HCT116 (cell line): ENCODE measurements around the gene CYP26B1. TPM values are rescaled to one million over a fixed set of nuclear protein-coding genes. Genes with fewer than 3 reads are reported as not detected.

ENCODE experiments used
- ATAC-seq: fragments of 200-7000 bp; cut with Tn5 transposase; 2 replicates; pipeline ENCODE4 v1.9.1; 2020; ENCODE audit warnings: mild to moderate bottlenecking, moderate library complexity
- BruUV-seq: library from RNA; stranded (reverse); fragments of 400-500 nt; replicated peaks from 2 replicates; lab custom pipeline; 2021; lab: Mats Ljungman, UMichigan
- CTCF ChIA-PET: fragments of 300-600 bp; sonication (Branson Sonifier 250); formaldehyde crosslinking; loops from one replicate; lab custom pipeline; 2021; ENCODE audit warnings: antibody characterized with exemption; lab: Charles Lee
- POLR2A ChIA-PET: fragments of 300-600, 350-600 bp; sonication (Branson Sonifier 250); formaldehyde crosslinking; loops from one replicate; lab custom pipeline; 2021; ENCODE audit warnings: antibody characterized with exemption; lab: Charles Lee
- RAD21 ChIA-PET, 2 experiments: fragments of 300-600 bp; sonication (Branson Sonifier 250); formaldehyde crosslinking; loops; one replicate each; lab custom pipeline; 2023; ENCODE audit warnings: low total read pairs in 2 of 2; ENCODE audit not compliant: uncharacterized antibody in 2 of 2, unreplicated experiment in 2 of 2, low non-redundant PET in 1 of 2; lab: Charles Lee
- DNase-seq: peaks from one replicate; pipeline ENCODE4 v3.0.0-alpha.2; 2010; ENCODE audit warnings: low read depth, low spot score
- H2AFZ ChIP-seq: fragments of 200-600 bp; shearing (Covaris generic), sonication (generic); 2 replicates; pipeline ENCODE4 v1.6.1; 2017; ENCODE audit warnings: low read depth, mixed run types, mixed read lengths, antibody characterized with exemption, low read length; ENCODE audit not compliant: poor library complexity, severe bottlenecking
- H3K27ac ChIP-seq: 2 replicates; pipeline ENCODE4 v1.5.1; 2012; ENCODE audit warnings: low read depth, low read length
- H3K27me3 ChIP-seq: fragments of 200-600 bp; sonication (generic); 2 replicates; pipeline ENCODE4 v1.6.1; 2016; ENCODE audit warnings: mixed run types, low read length, mixed read lengths; ENCODE audit not compliant: insufficient read depth
- H3K36me3 ChIP-seq, 2 experiments: fragments of 200-500 bp in 1 of 2; fragments of 200-600 bp in 1 of 2; sonication (Bioruptor generic) in 1 of 2; sonication (generic) in 1 of 2; 2 replicates each; pipeline versions ENCODE4 v1.5.1 to v1.6.1; 2014 to 2016; ENCODE audit warnings: low read length in 2 of 2, inconsistent platforms in 1 of 2, mixed read lengths in 1 of 2, mixed run types in 1 of 2; ENCODE audit not compliant: insufficient read depth in 2 of 2, control insufficient read depth in 1 of 2
- H3K4me1 ChIP-seq, 2 experiments: fragments of 200-600 bp in 1 of 2; sonication (generic) in 1 of 2; 2 replicates each; pipeline versions ENCODE4 v1.5.1 to v1.6.1; 2012 to 2017; ENCODE audit warnings: low read length in 2 of 2, inconsistent platforms in 1 of 2, mild to moderate bottlenecking in 1 of 2, mixed read lengths in 1 of 2, mixed run types in 1 of 2, moderate library complexity in 1 of 2; ENCODE audit not compliant: insufficient read depth in 2 of 2, control insufficient read depth in 1 of 2
- H3K4me2 ChIP-seq: fragments of 200-600 bp; sonication (generic); 2 replicates; pipeline ENCODE4 v1.6.1; 2017; ENCODE audit warnings: mixed run types, low read length, mixed read lengths
- H3K4me3 ChIP-seq, 2 experiments: fragments of 200-600 bp in 1 of 2; sonication (generic) in 1 of 2; replicated peaks in 1 of 2; 2 replicates each; pipeline ENCODE4 v1.5.1; 2011 to 2016; ENCODE audit warnings: low read length in 2 of 2, control low read depth in 1 of 2, low read depth in 1 of 2, mild to moderate bottlenecking in 1 of 2, mixed read lengths in 1 of 2, mixed run types in 1 of 2
- H3K79me2 ChIP-seq: fragments of 200-600 bp; sonication (generic); 2 replicates; pipeline ENCODE4 v1.6.1; 2017; ENCODE audit warnings: mild to moderate bottlenecking, mixed run types, low read length, moderate library complexity, mixed read lengths; ENCODE audit not compliant: insufficient read depth
- H3K9ac ChIP-seq: fragments of 200-600 bp; sonication (generic); 2 replicates; pipeline ENCODE4 v1.6.1; 2016; ENCODE audit warnings: low read length, mixed read lengths
- H3K9me2 ChIP-seq: fragments of 200-600 bp; sonication (generic), shearing (Covaris generic); 2 replicates; pipeline ENCODE4 v1.6.1; 2017; ENCODE audit warnings: mixed run types, mild to moderate bottlenecking, moderate library complexity; ENCODE audit not compliant: insufficient read depth
- H3K9me3 ChIP-seq, 2 experiments: fragments of 200-500 bp in 1 of 2; fragments of 200-600 bp in 1 of 2; sonication (Bioruptor generic) in 1 of 2; sonication (generic) in 1 of 2; 2 replicates each; pipeline ENCODE4 v1.6.1; 2014 to 2017; ENCODE audit warnings: low read length in 2 of 2, mixed read lengths in 2 of 2, inconsistent platforms in 1 of 2, low read depth in 1 of 2, mild to moderate bottlenecking in 1 of 2, mixed run types in 1 of 2, moderate library complexity in 1 of 2; ENCODE audit not compliant: control insufficient read depth in 1 of 2, insufficient read depth in 1 of 2
- H4K20me1 ChIP-seq: fragments of 200-600 bp; sonication (generic), shearing (Covaris generic); 2 replicates; pipeline ENCODE4 v1.6.1; 2017; ENCODE audit warnings: mixed run types, mild to moderate bottlenecking, moderate library complexity; ENCODE audit not compliant: insufficient read depth
- EZH2phosphoT487 ChIP-seq: fragments of 200-600 bp; IDR thresholded peaks from 2 replicates; pipeline ENCODE4 v1.6.1; 2018; ENCODE audit warnings: antibody characterized with exemption, borderline replicate concordance
- RAD21 ChIP-seq: IDR thresholded peaks from 2 replicates; pipeline ENCODE4 v1.6.1; 2012; ENCODE audit warnings: low read depth, mild to moderate bottlenecking
- SIN3A ChIP-seq: IDR thresholded peaks from 2 replicates; pipeline ENCODE4 v1.6.1; 2012; ENCODE audit warnings: low read depth
- YY1 ChIP-seq: IDR thresholded peaks from 2 replicates; pipeline ENCODE4 v1.6.1; 2011; ENCODE audit warnings: low read length, low read depth, moderate library complexity, mild to moderate bottlenecking; ENCODE audit not compliant: insufficient replicate concordance; ENCODE audit errors: extremely low read depth
- ZBTB33 ChIP-seq: IDR thresholded peaks from 2 replicates; pipeline ENCODE4 v1.6.1; 2011; ENCODE audit warnings: mild to moderate bottlenecking, low read length, moderate library complexity; ENCODE audit not compliant: insufficient replicate concordance; ENCODE audit errors: extremely low read depth
- intact Hi-C: fragments of 100-400 bp; cut with micrococcal nuclease; formaldehyde crosslinking; loops from 2 replicates; pipeline ENCODE4 v1.10.0; 2022
- total RNA-seq: library from RNA; stranded (reverse); gene quantifications from one replicate; pipeline ENCODE4 v1.2.1, GENCODE V29; 2021; ENCODE audit not compliant: unreplicated experiment

CYP26B1 gene
- total RNA-seq, 1 experiment from 2014 or later = 21.1 TPM

- Histone ChIP-seq H3K4me1 (no peaks in the 10 kb centered on the region), H3K79me2 (no peaks in the 10 kb centered on the region), H3K4me3 (no peak overlapping the region), H4K20me1 (no peaks in the 10 kb centered on the region), H3K9ac (no peak overlapping the region), H3K4me2 (no peak overlapping the region), H3K27ac (no peak overlapping the region), H3K36me3 (no peaks in the 10 kb centered on the region), H2AFZ (no peak overlapping the region), H3K9me2 (no peaks in the 10 kb centered on the region), H3K9me3 (no peaks in the 10 kb centered on the region), H3K27me3 (no peaks in the 10 kb centered on the region)
- BruUV-seq = no TSS peak
- no peak for ATAC-seq
- ChIA-PET RAD21 (no interaction called here), POLR2A (no interaction called here), CTCF (no interaction called here)
- no peak for DNase-seq
- intact Hi-C loops = no loop called here
- TF ChIP-seq EZH2phosphoT487 (no peak), SIN3A (no peak), YY1 (no peak), ZBTB33 (no peak)
These were observed 64.8 kb downstream of the CYP26B1 start for GRCh38 chr2:72082887-72083286.

GRCh38 chr2:72082021-72082601, 65.6 kb downstream of the CYP26B1 start:
- Histone ChIP-seq H3K9me3 (no peaks in the 10 kb centered on the region), H3K9me2 (no peaks in the 10 kb centered on the region), H3K79me2 (no peaks in the 10 kb centered on the region), H2AFZ (no peak overlapping the region), H3K4me1 (no peaks in the 10 kb centered on the region), H3K4me3 (no peak overlapping the region), H3K9ac (no peak overlapping the region), H3K27me3 (no peaks in the 10 kb centered on the region), H4K20me1 (no peaks in the 10 kb centered on the region), H3K4me2 (no peak overlapping the region)
- ChIA-PET RAD21 (no interaction called here), CTCF (no interaction called here), POLR2A (no interaction called here)
- ATAC-seq = no peak
- DNase-seq = no peak
- intact Hi-C loops = no loop called here
- TF ChIP-seq RAD21 = no peak
- TF ChIP-seq, all 23 proteins: peak for 0
- H3K27ac ChIP-seq = no peak overlapping the region
- BruUV-seq = no TSS peak
- H3K36me3 ChIP-seq = no peaks in the 10 kb centered on the region
